ENCODE data around the gene IRF2BPL. TPM values are rescaled to one million over a fixed set of nuclear protein-coding genes. Genes with fewer than 3 reads are reported as not detected.

Gene IRF2BPL
- total RNA-seq, 4 donors from 2014 or later: 58.6 to 105 (median 98.4) TPM

DNA sequence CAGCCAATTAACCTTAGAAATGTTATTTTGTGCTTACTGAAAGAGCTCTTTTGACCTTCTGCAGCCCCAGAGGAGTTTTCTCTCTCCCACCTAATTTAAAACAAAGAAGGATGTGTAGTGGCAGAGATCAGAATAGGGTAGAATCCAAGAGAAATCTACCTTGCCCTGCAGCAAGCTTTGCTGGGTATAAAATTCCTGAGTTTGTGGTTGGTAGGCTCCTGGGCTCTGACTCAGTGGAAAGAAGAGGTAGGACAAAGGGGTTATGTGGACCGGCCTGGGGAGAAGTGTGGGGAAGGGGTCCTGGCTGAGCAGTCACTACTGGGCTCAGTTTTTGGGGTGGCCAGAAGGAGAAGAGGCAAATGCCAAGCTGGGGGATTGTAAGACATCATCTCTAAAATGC, 46.8 kb downstream of the IRF2BPL start:
- Histone ChIP-seq H3K9me3 (no peaks in the 10 kb centered on the region), H3K4me3 (no peak overlapping the region), H3K4me1 (peaks cover 0 to 4% (median 0%) of the 10 kb centered on the region in 4 donors), H3K27me3 (no peaks in the 10 kb centered on the region), H3K36me3 (no peaks in the 10 kb centered on the region), H3K27ac (replicated peaks in 1 of 4) (no peak overlapping the region)
- WGBS: 100% methylated on average over 1 of the region's 1 CpG
- DNase-seq (ENCODE audit: extremely low spot score): no peak
- no peak for TF ChIP-seq EP300 (IDR thresholded peaks at IDR 0.05)
- intact Hi-C loops (cut with DNase I): no loop called here

DNA sequence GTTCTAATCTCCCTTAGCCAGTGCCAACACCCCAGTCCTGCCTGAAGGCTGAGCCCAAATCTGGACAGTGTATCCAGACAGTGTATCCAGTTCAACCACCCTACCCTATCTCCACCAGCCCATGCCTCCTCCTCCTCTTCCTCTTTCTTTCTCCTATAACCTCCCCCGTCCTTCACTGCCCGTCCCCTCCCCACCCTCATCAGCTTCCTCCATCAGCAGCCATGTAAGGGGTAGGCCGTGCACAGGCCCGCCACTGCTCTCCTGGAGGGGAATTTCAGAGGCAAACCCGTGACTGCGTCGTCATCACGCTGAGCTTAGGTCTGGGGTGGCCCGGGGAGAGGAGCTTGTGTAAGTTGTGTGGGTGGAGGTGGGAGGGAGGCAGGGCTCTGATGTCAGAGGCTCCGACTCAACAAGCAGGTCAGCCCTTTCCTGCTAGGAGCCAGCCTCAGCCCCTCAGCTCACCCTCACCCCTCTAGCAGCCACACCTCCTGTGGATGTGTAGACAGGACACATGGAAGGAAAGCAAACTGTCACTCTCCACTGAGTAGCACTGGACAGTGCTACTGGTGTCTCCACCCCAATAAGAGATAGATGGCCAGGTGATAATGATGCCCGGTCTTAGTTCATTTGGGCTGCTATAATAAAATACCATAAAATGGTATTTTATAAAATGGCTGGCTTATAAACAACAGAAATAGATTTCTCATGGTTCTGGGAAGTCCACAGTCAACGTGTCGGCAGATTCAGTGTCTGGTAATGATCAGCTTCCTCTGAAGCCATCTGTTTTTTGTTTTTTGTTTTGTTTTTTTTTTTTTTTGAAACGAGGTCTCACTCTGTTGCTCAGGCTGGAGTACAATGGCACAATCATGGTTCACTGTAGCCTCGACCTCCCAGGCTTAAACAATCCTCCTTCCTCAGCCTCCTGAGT, 50.5 kb downstream of the IRF2BPL start:
- Histone ChIP-seq H3K9me3 (no peaks in the 10 kb centered on the region), H3K4me1 (peaks cover 0 to 9% (median 0%) of the 10 kb centered on the region in 4 donors), H3K27me3 (no peaks in the 10 kb centered on the region), H3K4me3 (no peak overlapping the region), H3K27ac (replicated peaks in 1 of 4) (no peak overlapping the region), H3K36me3 (no peaks in the 10 kb centered on the region)
- TF ChIP-seq POLR2AphosphoS5 (IDR thresholded peaks at IDR 0.05) (no peak), POLR2A (IDR thresholded peaks at IDR 0.05; ENCODE audit: low read depth) (no peak), EP300 (IDR thresholded peaks at IDR 0.05) (no peak), CTCF (IDR thresholded peaks at IDR 0.05) (no peak)
- intact Hi-C loops (cut with DNase I): no loop called here
- DNase-seq (ENCODE audit: extremely low spot score): no peak
- WGBS: 62% methylated on average over 13 of the region's 15 CpGs

DNA sequence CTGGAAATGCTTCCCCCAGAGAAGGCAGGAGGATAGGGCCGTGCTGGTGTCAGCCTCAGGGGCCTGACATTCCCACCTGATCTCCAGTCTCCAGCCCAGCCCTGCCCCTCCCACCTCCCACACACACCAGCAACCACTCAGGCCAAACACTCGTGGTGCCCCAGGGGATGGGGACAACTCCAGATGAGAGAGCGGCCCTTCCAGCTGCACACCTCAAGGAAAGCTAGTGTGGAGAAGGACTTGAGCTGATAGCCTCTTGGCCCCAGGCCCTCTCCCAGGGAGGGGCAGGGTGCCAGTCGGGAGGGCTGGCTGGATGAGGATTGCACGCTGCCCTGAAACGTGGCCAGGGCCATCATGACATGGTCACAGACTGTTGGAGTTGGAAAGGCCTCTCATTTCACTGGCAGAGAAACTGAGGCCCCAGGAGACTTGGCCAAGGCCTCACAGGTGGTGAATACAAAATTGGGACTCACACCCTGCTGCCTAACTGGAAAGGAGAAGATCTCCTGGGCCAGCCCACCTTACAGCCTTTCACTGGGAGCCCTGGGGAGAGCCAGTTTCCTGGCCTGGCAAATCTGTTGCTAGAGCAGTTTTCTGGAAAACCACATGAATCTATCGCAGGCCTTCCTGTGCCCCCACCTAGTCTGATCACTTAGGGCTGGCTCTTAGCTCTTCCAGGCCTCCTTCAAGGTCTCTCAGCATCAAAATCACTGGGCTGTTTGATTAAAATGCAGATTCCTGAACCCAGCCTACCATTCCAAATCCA, 52.1 kb downstream of the IRF2BPL start:
- H3K36me3 ChIP-seq: no peaks in the 10 kb centered on the region
- DNase-seq (ENCODE audit: extremely low spot score): no peak
- H3K4me1 ChIP-seq: peaks cover 0 to 9% (median 0%) of the 10 kb centered on the region in 4 donors
- no peak overlapping the region for H3K27ac ChIP-seq (replicated peaks in 1 of 4)
- 81% methylated on average over 6 of the region's 7 CpGs for WGBS
- H3K9me3 ChIP-seq: no peaks in the 10 kb centered on the region
- no peaks in the 10 kb centered on the region for H3K27me3 ChIP-seq
- intact Hi-C loops (cut with DNase I): no loop called here
- H3K4me3 ChIP-seq: no peak overlapping the region
- TF ChIP-seq CTCF (IDR thresholded peaks at IDR 0.05): no peak
- no peak for TF ChIP-seq POLR2AphosphoS5 (IDR thresholded peaks at IDR 0.05)
- TF ChIP-seq POLR2A (IDR thresholded peaks at IDR 0.05; ENCODE audit: low read depth): no peak
- TF ChIP-seq EP300 (IDR thresholded peaks at IDR 0.05): no peak

DNA sequence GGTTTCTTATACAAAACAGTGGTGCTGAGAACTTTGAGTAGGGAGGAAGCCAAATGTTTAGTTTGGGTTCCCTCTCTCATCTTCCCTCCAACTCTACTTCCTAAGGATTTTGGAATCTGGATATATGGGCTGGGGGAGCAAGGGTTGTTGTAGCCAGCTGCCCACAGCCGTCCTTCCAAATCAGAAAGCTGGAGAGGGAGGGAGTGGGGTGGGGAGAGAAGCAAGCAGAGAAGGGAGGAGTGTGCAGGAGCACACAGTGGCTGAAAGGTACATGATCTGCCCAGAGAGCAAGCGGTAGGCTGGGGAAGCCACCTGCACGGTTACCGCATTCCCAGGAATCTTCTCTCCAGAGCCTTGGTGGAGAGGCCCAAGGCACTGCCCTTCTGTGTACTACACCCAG, 52.7 kb downstream of the IRF2BPL start:
- no peak overlapping the region for H3K27ac ChIP-seq (replicated peaks in 1 of 4)
- no peak overlapping the region for H3K4me3 ChIP-seq
- TF ChIP-seq POLR2A (IDR thresholded peaks at IDR 0.05; ENCODE audit: low read depth): no peak
- TF ChIP-seq CTCF (IDR thresholded peaks at IDR 0.05): no peak
- no peak for TF ChIP-seq POLR2AphosphoS5 (IDR thresholded peaks at IDR 0.05)
- no peak for TF ChIP-seq EP300 (IDR thresholded peaks at IDR 0.05)
- no peaks in the 10 kb centered on the region for H3K27me3 ChIP-seq
- intact Hi-C loops (cut with DNase I): no loop called here
- DNase-seq (ENCODE audit: extremely low spot score): no peak
- H3K4me1 ChIP-seq: peaks cover 0 to 9% (median 0%) of the 10 kb centered on the region in 4 donors
- H3K36me3 ChIP-seq: no peaks in the 10 kb centered on the region
- WGBS: 82% methylated on average over 4 of the region's 4 CpGs
- no peaks in the 10 kb centered on the region for H3K9me3 ChIP-seq

DNA sequence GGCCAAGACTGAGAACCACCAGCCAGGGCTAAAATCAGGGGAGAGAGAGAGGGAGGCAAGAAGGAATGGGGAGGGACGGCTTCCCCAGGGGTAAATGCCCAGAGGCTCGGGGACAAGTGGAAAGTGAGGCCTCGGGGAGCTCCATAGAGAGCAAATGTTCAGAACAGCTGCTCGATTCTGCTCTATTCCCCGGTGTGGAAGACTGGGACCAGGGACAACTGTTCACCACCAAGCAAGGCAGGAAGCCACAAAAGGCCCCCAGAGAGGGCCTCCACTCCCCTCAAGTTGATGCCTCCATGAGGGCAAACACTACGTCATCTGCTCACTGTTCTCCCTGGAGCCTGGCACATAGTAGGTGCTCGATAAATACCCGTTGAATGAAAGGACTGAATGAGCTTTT, 53.5 kb downstream of the IRF2BPL start:
- no peak for DNase-seq (ENCODE audit: extremely low spot score)
- Histone ChIP-seq H3K27me3 (no peaks in the 10 kb centered on the region), H3K9me3 (no peaks in the 10 kb centered on the region), H3K27ac (replicated peaks in 1 of 4) (no peak overlapping the region), H3K4me1 (peaks cover 0 to 9% (median 0%) of the 10 kb centered on the region in 4 donors), H3K36me3 (no peaks in the 10 kb centered on the region), H3K4me3 (no peak overlapping the region)
- 80% methylated on average over 8 of the region's 8 CpGs for WGBS
- intact Hi-C loops (cut with DNase I): no loop called here
- TF ChIP-seq POLR2A (IDR thresholded peaks at IDR 0.05; ENCODE audit: low read depth): no peak
- TF ChIP-seq CTCF (IDR thresholded peaks at IDR 0.05): no peak
- no peak for TF ChIP-seq EP300 (IDR thresholded peaks at IDR 0.05)
- TF ChIP-seq POLR2AphosphoS5 (IDR thresholded peaks at IDR 0.05): no peak
